Left lung (tissue), 10 donors: ENCODE data around the gene ASIC2. TPM values are rescaled to one million over a fixed set of nuclear protein-coding genes. Genes with fewer than 3 reads are reported as not detected.
A peak's percentile ranks its signal among the peaks of the same experiment; 100 is the strongest.

Experiments used
- ATAC-seq: fragments of 200-7000 bp; cut with Tn5 transposase; one replicate; pipeline ENCODE4 v1.9.1; 2020; ENCODE audit warnings: moderate library complexity
- DNase-seq, 4 donors: peaks; one replicate each; pipeline ENCODE4 v3.0.0-alpha.2; 2013 to 2020
- H3K27ac ChIP-seq, 2 donors: fragments of 200-600 bp; sonication (generic) in 1 of 2; one replicate each; pipeline versions ENCODE4 v1.5.0 to v1.8.0; 2020 to 2021
- H3K27me3 ChIP-seq, 2 donors: fragments of 200-600 bp; sonication (generic) in 1 of 2; one replicate each; pipeline versions ENCODE4 v1.5.0 to v1.8.0; 2020 to 2021
- H3K36me3 ChIP-seq, 2 donors: fragments of 200-600 bp; sonication (generic) in 1 of 2; one replicate each; pipeline versions ENCODE4 v1.5.0 to v1.8.0; 2020 to 2021
- H3K4me1 ChIP-seq, 2 donors: fragments of 200-600 bp; one replicate each; pipeline ENCODE4 v1.8.0; 2021
- H3K4me3 ChIP-seq, 2 donors: fragments of 200-600 bp; sonication (generic) in 1 of 2; one replicate each; pipeline versions ENCODE4 v1.5.0 to v1.8.0; 2020 to 2021; ENCODE audit warnings: mild to moderate bottlenecking in 1 of 2
- H3K9me3 ChIP-seq, 2 donors: fragments of 200-600 bp; sonication (generic) in 1 of 2; one replicate each; pipeline versions ENCODE4 v1.5.0 to v1.8.0; 2020 to 2021
- intact Hi-C, 2 donors: fragments of 100-400 bp; cut with DNase I; formaldehyde crosslinking; loops; one replicate each; pipeline versions ENCODE4 v1.11.2 to v1.14.2; 2022
- polyA plus RNA-seq, 6 donors: library from polyadenylated mRNA; unstranded; fragments of 120-200 nt; gene quantifications; one replicate each; pipeline ENCODE4 v1.2.1, GENCODE V29; 2013; ENCODE audit not compliant: insufficient read length in 6 of 6
- total RNA-seq, 2 donors: library from RNA; stranded (reverse); fragmentation: NEBNext Ultra II Directional; extraction: Animal tissue kit (Norgen Biotek cat#: 25700); gene quantifications; one replicate each; pipeline ENCODE4 v1.2.1, GENCODE V29; 2021
- TF ChIP-seq, protein P1 (sequence below), 2 donors: fragments of 200-600 bp; sonication (generic) in 1 of 2; IDR thresholded peaks; one replicate each; pipeline versions ENCODE4 v1.5.0 to v1.8.0; 2021; ENCODE audit warnings: antibody characterized with exemption in 2 of 2
- donor health status: DM: no; HTN: yes; CAD: no.
- donor health status: DM: no; HTN: no; CAD: no.

Gene ASIC2
- total and polyA plus RNA-seq, 8 donors: 0.08 to 0.59 (median 0.46) TPM

DNA sequence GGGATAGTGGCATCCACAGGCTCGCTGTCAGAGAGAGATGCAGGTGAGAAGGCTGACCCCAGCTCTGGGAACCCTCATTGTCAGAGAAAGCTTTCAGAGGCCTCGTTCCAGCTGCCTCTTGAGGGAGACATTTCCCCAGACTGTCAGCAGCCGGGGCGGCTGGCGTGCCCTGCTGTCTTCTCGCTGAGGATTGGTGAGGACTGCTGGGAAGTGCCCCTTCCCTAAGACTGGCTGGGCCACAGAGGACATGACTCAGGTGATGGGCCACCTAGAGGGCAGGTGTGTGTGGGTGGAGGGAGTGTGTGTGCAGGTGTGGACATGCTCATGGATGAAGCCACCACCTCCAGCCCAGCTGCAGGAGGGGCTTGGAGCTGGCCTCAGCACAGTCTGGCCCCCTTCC, 276.2 kb downstream of the ASIC2 start:
- H3K4me1 ChIP-seq: no peaks in the 10 kb centered on the region
- no peak overlapping the region for H3K27ac ChIP-seq
- no peaks in the 10 kb centered on the region for H3K27me3 ChIP-seq
- no peaks in the 10 kb centered on the region for H3K36me3 ChIP-seq
- TF ChIP-seq, protein P1, sequence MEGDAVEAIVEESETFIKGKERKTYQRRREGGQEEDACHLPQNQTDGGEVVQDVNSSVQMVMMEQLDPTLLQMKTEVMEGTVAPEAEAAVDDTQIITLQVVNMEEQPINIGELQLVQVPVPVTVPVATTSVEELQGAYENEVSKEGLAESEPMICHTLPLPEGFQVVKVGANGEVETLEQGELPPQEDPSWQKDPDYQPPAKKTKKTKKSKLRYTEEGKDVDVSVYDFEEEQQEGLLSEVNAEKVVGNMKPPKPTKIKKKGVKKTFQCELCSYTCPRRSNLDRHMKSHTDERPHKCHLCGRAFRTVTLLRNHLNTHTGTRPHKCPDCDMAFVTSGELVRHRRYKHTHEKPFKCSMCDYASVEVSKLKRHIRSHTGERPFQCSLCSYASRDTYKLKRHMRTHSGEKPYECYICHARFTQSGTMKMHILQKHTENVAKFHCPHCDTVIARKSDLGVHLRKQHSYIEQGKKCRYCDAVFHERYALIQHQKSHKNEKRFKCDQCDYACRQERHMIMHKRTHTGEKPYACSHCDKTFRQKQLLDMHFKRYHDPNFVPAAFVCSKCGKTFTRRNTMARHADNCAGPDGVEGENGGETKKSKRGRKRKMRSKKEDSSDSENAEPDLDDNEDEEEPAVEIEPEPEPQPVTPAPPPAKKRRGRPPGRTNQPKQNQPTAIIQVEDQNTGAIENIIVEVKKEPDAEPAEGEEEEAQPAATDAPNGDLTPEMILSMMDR (IDR thresholded peaks at IDR 0.05): no peak
- DNase-seq (no peak), ATAC-seq (no peak)
- no peaks in the 10 kb centered on the region for H3K9me3 ChIP-seq
- intact Hi-C loops: no loop called here
- H3K4me3 ChIP-seq: no peak overlapping the region

DNA sequence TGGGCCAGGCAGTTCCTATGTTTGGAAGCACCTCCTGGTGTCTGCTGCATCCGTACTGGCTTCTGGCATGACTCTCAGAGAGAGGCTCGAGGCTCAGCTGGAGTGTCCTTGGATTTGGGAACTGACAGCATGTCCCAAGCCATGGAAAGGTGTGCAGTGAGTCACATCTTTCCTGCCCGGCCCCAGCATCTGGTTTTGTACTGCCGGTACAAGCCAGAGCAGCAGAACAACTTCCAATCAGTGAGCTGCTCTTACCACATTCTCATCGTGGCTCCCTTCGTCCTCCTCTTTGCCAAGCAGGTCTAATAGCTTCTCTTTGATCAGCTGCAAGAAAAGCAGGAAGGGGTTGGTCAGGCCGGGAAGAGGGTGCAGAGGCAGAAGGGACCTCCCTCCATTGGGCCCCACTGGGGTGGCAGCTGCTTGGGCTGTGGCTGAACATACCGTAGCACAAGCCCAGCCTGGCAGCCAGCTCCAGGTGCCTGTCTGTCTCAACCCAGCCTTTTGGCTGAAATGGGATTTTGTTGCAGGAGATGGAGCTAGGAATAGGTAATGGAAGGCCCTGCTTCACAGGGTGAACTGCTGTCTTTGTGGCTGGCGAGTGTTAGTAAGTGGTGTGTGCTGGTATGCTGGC, 277.3 kb downstream of the ASIC2 start:
- no peaks in the 10 kb centered on the region for H3K27me3 ChIP-seq
- intact Hi-C loops: no loop called here
- no peaks in the 10 kb centered on the region for H3K9me3 ChIP-seq
- H3K4me1 ChIP-seq: no peaks in the 10 kb centered on the region
- H3K36me3 ChIP-seq: no peaks in the 10 kb centered on the region
- DNase-seq (no peak), ATAC-seq (no peak)
- TF ChIP-seq, protein P1 (IDR thresholded peaks at IDR 0.05): no peak
- no peak overlapping the region for H3K27ac ChIP-seq
- no peak overlapping the region for H3K4me3 ChIP-seq

DNA sequence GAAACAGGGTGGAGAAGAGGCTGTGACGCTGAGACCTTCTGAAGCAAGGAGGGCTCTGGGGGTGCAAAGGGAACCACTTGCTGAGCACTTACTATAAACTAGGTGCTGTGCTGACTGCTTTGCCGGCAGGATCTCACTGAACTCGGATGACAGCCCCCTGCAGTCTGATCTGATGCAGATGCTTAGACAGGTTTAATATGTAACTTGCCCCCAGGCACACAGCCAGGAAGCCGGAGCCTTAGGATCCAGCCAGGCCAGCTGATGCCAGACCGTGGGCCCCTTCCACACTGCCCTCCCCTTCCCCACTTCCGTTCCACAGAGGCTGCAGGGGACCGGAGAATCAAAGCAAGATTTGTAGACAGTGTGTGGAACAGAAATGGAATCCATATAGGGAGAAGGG, 278.3 kb downstream of the ASIC2 start:
- H3K4me3 ChIP-seq: no peak overlapping the region
- no peaks in the 10 kb centered on the region for H3K9me3 ChIP-seq
- H3K4me1 ChIP-seq: no peaks in the 10 kb centered on the region
- ATAC-seq: no peak
- no peaks in the 10 kb centered on the region for H3K36me3 ChIP-seq
- DNase-seq: peak in 1 of 4 donors; percentile 46
- no peak overlapping the region for H3K27ac ChIP-seq
- H3K27me3 ChIP-seq: no peaks in the 10 kb centered on the region
- intact Hi-C loops: no loop called here
- TF ChIP-seq, protein P1 (IDR thresholded peaks at IDR 0.05): no peak

DNA sequence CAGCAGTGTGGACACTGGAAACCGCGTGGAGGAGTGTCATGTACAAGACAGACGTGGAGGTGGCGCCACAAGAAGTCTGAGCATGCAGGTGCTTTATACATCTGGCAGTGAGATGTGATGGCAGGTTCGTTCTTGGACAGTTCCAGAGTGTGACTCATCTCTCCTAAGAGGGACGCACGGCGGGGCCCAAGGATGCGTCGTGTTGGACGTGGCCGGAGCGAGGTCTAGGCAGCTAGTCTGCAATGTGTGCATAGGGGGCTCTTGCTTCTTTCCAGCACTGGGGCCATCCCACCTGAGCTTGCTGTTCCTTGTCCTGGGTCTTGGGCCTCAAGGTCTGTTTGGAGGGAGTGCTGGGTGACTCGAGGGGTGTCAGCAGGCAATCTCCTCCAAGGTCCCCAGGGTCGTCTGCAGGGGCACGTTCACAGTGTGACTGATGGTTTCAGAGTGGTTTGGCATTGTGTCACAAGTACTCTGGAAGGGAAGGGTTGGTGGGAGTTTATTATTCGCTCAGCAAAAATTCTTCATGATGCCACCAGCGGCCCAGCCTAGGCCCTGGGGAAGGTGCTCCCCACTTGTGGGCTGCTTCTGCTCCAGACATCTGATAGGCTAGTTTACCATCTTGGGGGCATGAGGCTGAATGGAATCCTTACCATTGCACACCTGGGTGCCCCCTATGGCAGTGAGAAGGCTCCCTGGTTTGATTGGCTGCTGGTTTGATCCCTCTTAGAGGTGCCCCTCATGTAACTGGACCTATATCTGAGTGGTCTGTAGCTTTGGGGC, 279.3 kb downstream of the ASIC2 start:
- intact Hi-C loops: no loop called here

DNA sequence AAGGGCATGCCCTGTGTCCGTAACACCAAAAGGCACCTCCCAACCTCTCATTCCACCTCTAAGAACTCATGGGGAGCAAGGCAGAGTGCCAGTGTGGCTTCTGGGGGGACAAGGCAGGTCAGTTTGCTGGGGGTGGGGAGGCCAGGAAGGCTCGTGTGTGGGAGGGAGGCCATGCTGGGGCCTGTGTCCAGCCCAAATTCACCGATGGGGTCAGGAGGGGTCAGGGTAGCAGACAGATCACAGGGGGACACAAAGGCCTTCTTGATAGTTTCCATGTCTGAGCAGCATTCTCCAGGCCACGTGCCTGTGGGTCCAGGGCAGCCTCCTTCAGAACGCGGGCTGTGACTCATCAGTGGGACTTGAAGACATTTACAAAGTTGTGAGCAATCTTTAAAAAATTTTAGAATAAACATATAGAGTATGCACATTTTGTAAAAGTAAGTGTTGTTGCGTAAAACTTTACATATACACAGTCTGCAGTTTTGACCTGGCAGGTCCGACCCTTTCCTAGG, 280.5 kb downstream of the ASIC2 start:
- Histone ChIP-seq H3K9me3 (no peaks in the 10 kb centered on the region), H3K27me3 (no peaks in the 10 kb centered on the region), H3K4me1 (no peaks in the 10 kb centered on the region), H3K27ac (no peak overlapping the region), H3K4me3 (no peak overlapping the region), H3K36me3 (no peaks in the 10 kb centered on the region)
- TF ChIP-seq, protein P1 (IDR thresholded peaks at IDR 0.05): no peak
- intact Hi-C loops: no loop called here
- peak in 2 of 4 donors; percentile 68 to 78 for DNase-seq
- peak; percentile 76 for ATAC-seq

More for the DNA sequence above, 279.3 kb downstream of the ASIC2 start:
- H3K36me3 ChIP-seq: no peaks in the 10 kb centered on the region
- no peak overlapping the region for H3K27ac ChIP-seq
- ATAC-seq: no peak
- H3K27me3 ChIP-seq: no peaks in the 10 kb centered on the region
- no peak overlapping the region for H3K4me3 ChIP-seq
- no peak for DNase-seq
- no peaks in the 10 kb centered on the region for H3K4me1 ChIP-seq
- H3K9me3 ChIP-seq: no peaks in the 10 kb centered on the region
- TF ChIP-seq, protein P1 (IDR thresholded peaks at IDR 0.05): no peak
